Hematopoietic multipotent progenitor cell treated with erythropoietin and hydrocortisone succinate and interleukin-3 and kit ligand, for 17 days (in vitro differentiated cells): ENCODE results near the gene IZUMO1R.
"Not testable (repeated sequence)": the region's sequence is repeated elsewhere in the genome, so short reads cannot be mapped to it uniquely, and the experiment has no call there.

ENCODE experiments used
- DNase-seq: peaks from one replicate; pipeline ENCODE4 v3.0.0-alpha.2; 2015; ENCODE audit warnings: low spot score

The IZUMO1R gene

GRCh38 chr11:94303966-94304958 is at the start of gene IZUMO1R:
TSS of gene IZUMO1R (plus strand) at chr11:94304580. CDS start at chr11:94305637, 1,057 bp downstream.
- no peak for DNase-seq

GRCh38 chr11:94271885-94272372 is 32.5 kb upstream of the IZUMO1R start:
- DNase-seq = no peak

GRCh38 chr11:94272738-94273313 is 31.6 kb upstream of the IZUMO1R start:
- DNase-seq = no peak

- DNase-seq = no peak
Observed at GRCh38 chr11:94275961-94276360, 28.4 kb upstream of the IZUMO1R start.

GRCh38 chr11:94276943-94277342 is 27.4 kb upstream of the IZUMO1R start:
- no peak for DNase-seq

GRCh38 chr11:94278207-94278606 is 26.2 kb upstream of the IZUMO1R start:
- DNase-seq = not testable (repeated sequence)

- DNase-seq = no peak
Observed at GRCh38 chr11:94279996-94280395, 24.4 kb upstream of the IZUMO1R start.

- DNase-seq = no peak
Observed at GRCh38 chr11:94281324-94281723, 23.1 kb upstream of the IZUMO1R start.

GRCh38 chr11:94283678-94284077 is 20.7 kb upstream of the IZUMO1R start:
- DNase-seq = no peak

GRCh38 chr11:94295534-94295933 is 8.8 kb upstream of the IZUMO1R start:
- DNase-seq = no peak

- no peak for DNase-seq
Observed at GRCh38 chr11:94297985-94298576, 6.3 kb upstream of the IZUMO1R start.

GRCh38 chr11:94302776-94303175 is 1.6 kb upstream of the IZUMO1R start:
- no peak for DNase-seq

- no peak for DNase-seq
Observed at GRCh38 chr11:94305146-94305545, 766 bp downstream of the IZUMO1R start.

- DNase-seq = no peak
Observed at GRCh38 chr11:94307101-94307791, 2.9 kb downstream of the IZUMO1R start.

- DNase-seq = no peak
Observed at GRCh38 chr11:94308024-94308423, 3.6 kb downstream of the IZUMO1R start.

GRCh38 chr11:94309757-94310156 is 5.4 kb downstream of the IZUMO1R start:
- DNase-seq = no peak

GRCh38 chr11:94310191-94310875 is 6.0 kb downstream of the IZUMO1R start:
- DNase-seq = no peak

- no peak for DNase-seq
Observed at GRCh38 chr11:94312339-94312738, 8.0 kb downstream of the IZUMO1R start.

- DNase-seq = no peak
Observed at GRCh38 chr11:94314064-94314463, 9.7 kb downstream of the IZUMO1R start.

GRCh38 chr11:94315664-94316063 is 11.3 kb downstream of the IZUMO1R start:
- DNase-seq = no peak

GRCh38 chr11:94322501-94322900 is 18.1 kb downstream of the IZUMO1R start:
- DNase-seq = no peak
